KG1 (cell line): Measurements from ENCODE around the gene OBSCN.
"Not testable (repeated sequence)": the region's sequence is repeated elsewhere in the genome, so short reads cannot be mapped to it uniquely, and the experiment has no call there.

Experiments used
- DNase-seq: peaks from one replicate; lab custom pipeline; 2025; lab: John Stamatoyannopoulos, UW

Gene OBSCN

GRCh38 chr1:228263636-228264035, 55.8 kb downstream of the OBSCN start:
- no peak for DNase-seq

GRCh38 chr1:228264090-228264829, 56.4 kb downstream of the OBSCN start:
- DNase-seq, result no peak

GRCh38 chr1:228265167-228265566, 57.3 kb downstream of the OBSCN start:
- DNase-seq, result no peak

- no peak for DNase-seq
Measured at GRCh38 chr1:228267962-228268880, 60.4 kb downstream of the OBSCN start.

GRCh38 chr1:228268881-228269265, 61.0 kb downstream of the OBSCN start:
- no peak for DNase-seq

GRCh38 chr1:228269431-228269830, 61.6 kb downstream of the OBSCN start:
- not testable (repeated sequence) for DNase-seq

GRCh38 chr1:228270032-228270431, 62.2 kb downstream of the OBSCN start:
- no peak for DNase-seq

- no peak for DNase-seq
Measured at GRCh38 chr1:228271701-228272251, 63.9 kb downstream of the OBSCN start.

GRCh38 chr1:228272331-228272791, 64.5 kb downstream of the OBSCN start:
- DNase-seq, result no peak

GRCh38 chr1:228272831-228273571, 65.2 kb downstream of the OBSCN start:
- DNase-seq, result no peak

GRCh38 chr1:228273720-228274451, 66.0 kb downstream of the OBSCN start:
- no peak for DNase-seq

- no peak for DNase-seq
Measured at GRCh38 chr1:228274452-228275178, 66.8 kb downstream of the OBSCN start.

- no peak for DNase-seq
Measured at GRCh38 chr1:228275179-228275429, 67.3 kb downstream of the OBSCN start.

- peak; percentile 5 for DNase-seq
Measured at GRCh38 chr1:228275430-228276173, 67.8 kb downstream of the OBSCN start.

GRCh38 chr1:228276174-228276831, 68.5 kb downstream of the OBSCN start:
- DNase-seq, result no peak

- no peak for DNase-seq
Measured at GRCh38 chr1:228276901-228277490, 69.2 kb downstream of the OBSCN start.

- no peak for DNase-seq
Measured at GRCh38 chr1:228277491-228278431, 69.9 kb downstream of the OBSCN start.

- no peak for DNase-seq
Measured at GRCh38 chr1:228278432-228278941, 70.6 kb downstream of the OBSCN start.
